ENCODE results near the gene KCNG2. TPM values are rescaled to one million over a fixed set of nuclear protein-coding genes. Genes with fewer than 3 reads are reported as not detected.

KCNG2 gene
- total and polyA plus RNA-seq, 2 of the 8 experiments (the other 6 are each of a cell fraction or from before 2014, with no cell fraction given), result 0.19 to 0.74 TPM

DNA sequence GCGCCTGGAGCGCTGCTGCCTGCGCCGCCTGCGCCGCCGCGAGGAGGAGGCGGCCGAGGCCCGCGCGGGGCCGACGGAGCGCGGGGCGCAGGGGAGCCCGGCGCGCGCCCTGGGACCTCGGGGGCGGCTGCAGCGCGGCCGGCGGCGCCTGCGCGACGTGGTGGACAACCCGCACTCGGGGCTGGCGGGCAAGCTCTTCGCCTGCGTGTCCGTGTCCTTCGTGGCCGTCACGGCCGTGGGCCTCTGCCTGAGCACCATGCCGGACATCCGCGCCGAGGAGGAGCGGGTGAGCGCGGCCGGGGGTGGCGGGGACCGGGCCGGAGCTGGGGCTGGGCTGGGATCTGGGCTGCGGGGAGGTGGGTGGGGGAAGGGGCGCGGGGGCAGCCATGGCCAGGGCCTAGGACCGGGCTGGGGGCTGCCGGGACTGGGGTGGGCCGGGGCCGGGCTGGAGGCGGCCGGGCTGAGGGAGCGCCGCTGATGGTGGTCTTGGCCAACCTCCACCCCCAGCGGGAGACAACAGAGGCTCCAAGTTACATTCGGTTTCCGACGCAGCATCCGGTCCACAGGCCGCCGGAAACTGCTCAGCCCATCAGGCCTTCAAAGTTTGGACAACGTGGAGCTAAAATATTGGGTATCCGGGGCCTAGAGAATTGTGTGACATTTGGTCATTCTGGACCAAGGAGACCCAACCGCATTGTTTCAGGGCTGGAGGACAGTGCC, 66.4 kb downstream of the KCNG2 start (continued):
- TF ChIP-seq, protein P1, sequence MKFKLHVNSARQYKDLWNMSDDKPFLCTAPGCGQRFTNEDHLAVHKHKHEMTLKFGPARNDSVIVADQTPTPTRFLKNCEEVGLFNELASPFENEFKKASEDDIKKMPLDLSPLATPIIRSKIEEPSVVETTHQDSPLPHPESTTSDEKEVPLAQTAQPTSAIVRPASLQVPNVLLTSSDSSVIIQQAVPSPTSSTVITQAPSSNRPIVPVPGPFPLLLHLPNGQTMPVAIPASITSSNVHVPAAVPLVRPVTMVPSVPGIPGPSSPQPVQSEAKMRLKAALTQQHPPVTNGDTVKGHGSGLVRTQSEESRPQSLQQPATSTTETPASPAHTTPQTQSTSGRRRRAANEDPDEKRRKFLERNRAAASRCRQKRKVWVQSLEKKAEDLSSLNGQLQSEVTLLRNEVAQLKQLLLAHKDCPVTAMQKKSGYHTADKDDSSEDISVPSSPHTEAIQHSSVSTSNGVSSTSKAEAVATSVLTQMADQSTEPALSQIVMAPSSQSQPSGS (IDR thresholded peaks at IDR 0.05; ENCODE audit: low read length), result no peak
- TF ChIP-seq CHD2 (IDR thresholded peaks at IDR 0.05; ENCODE audit: low read length), result no peak
- no peak for TF ChIP-seq CHD7 (IDR thresholded peaks at IDR 0.05; ENCODE audit: insufficient replicate concordance, low read length)
- TF ChIP-seq POLR2A (IDR thresholded peaks at IDR 0.05; ENCODE audit: control extremely low read depth in 1 of 2, low read depth in 2 of 2, low read length in 2 of 2), result no peak
- no peak for TF ChIP-seq HDAC2 (IDR thresholded peaks at IDR 0.05; ENCODE audit: borderline replicate concordance in 1 of 2, low read depth in 2 of 2, low read length in 2 of 2)

Measured in H1 (cell line).